HFF-Myc (cell line): ENCODE data around the gene SNX18.
"Not testable (repeated sequence)": the region's sequence is repeated elsewhere in the genome, so short reads cannot be mapped to it uniquely, and the experiment has no call there.

Experiments used
- DNase-seq: peaks from one replicate; pipeline ENCODE4 v3.0.0-alpha.2; 2011; ENCODE audit warnings: low read depth; ENCODE audit errors: extremely low read depth
- H3K4me3 ChIP-seq: replicated peaks from 2 replicates; pipeline ENCODE4 v1.5.1; 2011; ENCODE audit warnings: low read depth, mild to moderate bottlenecking, control low read depth, low read length
- CTCF ChIP-seq: IDR thresholded peaks from 2 replicates; pipeline ENCODE4 v1.5.1; 2012; ENCODE audit warnings: mild to moderate bottlenecking, low read depth, low read length, control low read depth; ENCODE audit errors: missing control alignments

Gene SNX18

GRCh38 chr5:54477941-54478478 is 39.5 kb upstream of the SNX18 start:
- H3K4me3 ChIP-seq: no peak overlapping the region
- no peak for TF ChIP-seq CTCF
- DNase-seq: no peak

- no peak overlapping the region for H3K4me3 ChIP-seq
- no peak for DNase-seq
- no peak for TF ChIP-seq CTCF
These were observed 37.3 kb upstream of the SNX18 start for GRCh38 chr5:54480296-54480695.

- no peak overlapping the region for H3K4me3 ChIP-seq
- no peak for TF ChIP-seq CTCF
- DNase-seq: no peak
These were observed 33.2 kb upstream of the SNX18 start for GRCh38 chr5:54484219-54484894.

GRCh38 chr5:54485659-54486058 is 31.9 kb upstream of the SNX18 start:
- H3K4me3 ChIP-seq, DNase-seq: not testable (repeated sequence)

GRCh38 chr5:54489648-54489979 is 27.9 kb upstream of the SNX18 start:
- H3K4me3 ChIP-seq, DNase-seq: not testable (repeated sequence)

GRCh38 chr5:54491326-54491725 is 26.2 kb upstream of the SNX18 start:
- no peak for TF ChIP-seq CTCF
- DNase-seq: no peak
- no peak overlapping the region for H3K4me3 ChIP-seq

- TF ChIP-seq CTCF: no peak
- H3K4me3 ChIP-seq: no peak overlapping the region
- DNase-seq: no peak
These were observed 25.4 kb upstream of the SNX18 start for GRCh38 chr5:54492178-54492577.

- TF ChIP-seq CTCF: no peak
- DNase-seq: no peak
- no peak overlapping the region for H3K4me3 ChIP-seq
These were observed 22.5 kb upstream of the SNX18 start for GRCh38 chr5:54495027-54495426.
